Right atrium auricular region (tissue), 2 donors: Measurements from ENCODE around the gene STAM. TPM values are rescaled to one million over a fixed set of nuclear protein-coding genes. Genes with fewer than 3 reads are reported as not detected.

Source experiments
- DNase-seq: peaks from one replicate; pipeline ENCODE4 v3.0.0-alpha.2; 2019; ENCODE audit warnings: low spot score
- H3K27ac ChIP-seq, 2 donors: fragments of 200-600 bp; sonication (generic); 1 replicate in 1 of 2; 2 replicates in 1 of 2; pipeline ENCODE4 v1.5.1; 2016 to 2019
- H3K27me3 ChIP-seq, 2 donors: fragments of 200-600 bp; sonication (generic); one replicate each; pipeline versions ENCODE4 v1.5.1 to v1.6.0; 2017 to 2019
- H3K36me3 ChIP-seq: fragments of 200-600 bp; sonication (generic); one replicate; pipeline ENCODE4 v1.5.1; 2016
- H3K4me1 ChIP-seq, 2 donors: fragments of 200-600 bp; sonication (generic); one replicate each; pipeline versions ENCODE4 v1.5.1 to v1.6.0; 2017 to 2019
- H3K4me3 ChIP-seq, 2 donors: fragments of 200-600 bp; sonication (generic); 1 replicate in 1 of 2; 2 replicates in 1 of 2; pipeline ENCODE4 v1.5.1; 2017 to 2019; ENCODE audit warnings: mild to moderate bottlenecking in 1 of 2, moderate library complexity in 1 of 2
- H3K9me3 ChIP-seq, 2 donors: fragments of 200-600 bp; sonication (generic); one replicate each; pipeline ENCODE4 v1.5.1; 2019
- CTCF ChIP-seq, 2 donors: fragments of 200-600 bp; sonication (generic); IDR thresholded peaks; one replicate each; pipeline ENCODE4 v1.5.1; 2019; ENCODE audit warnings: antibody characterized with exemption in 2 of 2
- total RNA-seq, 2 donors: library from RNA; depleted of rRNA; stranded (reverse); fragments of >200 nt; gene quantifications; one replicate each; pipeline ENCODE4 v1.1.0, GENCODE V29; 2016

The STAM gene
- total RNA-seq, 2 donors from 2014 or later = 28.9 to 38.0 TPM

- H3K4me1 ChIP-seq = peaks cover 0 to 56% of the 10 kb centered on the region in 2 donors
- no peaks in the 10 kb centered on the region for H3K36me3 ChIP-seq
- H3K27ac ChIP-seq = peak overlapping the region in 1 of 2 donors; percentile 17
- DNase-seq = no peak
- H3K9me3 ChIP-seq = no peaks in the 10 kb centered on the region
- no peak for TF ChIP-seq CTCF (IDR thresholded peaks at IDR 0.05)
- no peak overlapping the region for H3K4me3 ChIP-seq
- no peaks in the 10 kb centered on the region for H3K27me3 ChIP-seq
Measured at GRCh38 chr10:17652585-17652984, 8.6 kb downstream of the STAM start.

GRCh38 chr10:17655009-17655408, 11.1 kb downstream of the STAM start:
- no peak for TF ChIP-seq CTCF (IDR thresholded peaks at IDR 0.05)
- H3K9me3 ChIP-seq = no peaks in the 10 kb centered on the region
- no peaks in the 10 kb centered on the region for H3K27me3 ChIP-seq
- no peak overlapping the region for H3K27ac ChIP-seq
- DNase-seq = no peak
- peaks cover 0 to 38% of the 10 kb centered on the region in 2 donors for H3K4me1 ChIP-seq
- no peaks in the 10 kb centered on the region for H3K36me3 ChIP-seq
- no peak overlapping the region for H3K4me3 ChIP-seq

GRCh38 chr10:17655567-17656146, 11.7 kb downstream of the STAM start:
- Histone ChIP-seq H3K9me3 (no peaks in the 10 kb centered on the region), H3K4me1 (peaks cover 0 to 32% of the 10 kb centered on the region in 2 donors), H3K4me3 (no peak overlapping the region), H3K36me3 (no peaks in the 10 kb centered on the region), H3K27ac (no peak overlapping the region), H3K27me3 (no peaks in the 10 kb centered on the region)
- DNase-seq = no peak
- no peak for TF ChIP-seq CTCF (IDR thresholded peaks at IDR 0.05)

- H3K9me3 ChIP-seq = no peaks in the 10 kb centered on the region
- no peak for TF ChIP-seq CTCF (IDR thresholded peaks at IDR 0.05)
Measured at GRCh38 chr10:17657103-17657500, 13.2 kb downstream of the STAM start.

GRCh38 chr10:17659365-17659764, 15.4 kb downstream of the STAM start:
- no peak for TF ChIP-seq CTCF (IDR thresholded peaks at IDR 0.05)
- H3K4me1 ChIP-seq = peaks cover 0 to 26% of the 10 kb centered on the region in 2 donors
- peaks cover 5% of the 10 kb centered on the region for H3K36me3 ChIP-seq
- no peak overlapping the region for H3K4me3 ChIP-seq
- no peaks in the 10 kb centered on the region for H3K9me3 ChIP-seq
- H3K27ac ChIP-seq = no peak overlapping the region
- DNase-seq = no peak
- H3K27me3 ChIP-seq = no peaks in the 10 kb centered on the region

More at GRCh38 chr10:17657103-17657500, 13.2 kb downstream of the STAM start:
- H3K36me3 ChIP-seq = peaks cover 5% of the 10 kb centered on the region
- H3K4me1 ChIP-seq = peaks cover 0 to 21% of the 10 kb centered on the region in 2 donors
- no peak for DNase-seq
- peak overlapping the region in 1 of 2 donors; percentile 16 for H3K27ac ChIP-seq
- H3K27me3 ChIP-seq = no peaks in the 10 kb centered on the region
- H3K4me3 ChIP-seq = no peak overlapping the region

GRCh38 chr10:17660921-17661320, 17.0 kb downstream of the STAM start:
- Histone ChIP-seq H3K27me3 (no peaks in the 10 kb centered on the region), H3K4me1 (peaks cover 0 to 20% of the 10 kb centered on the region in 2 donors), H3K4me3 (no peak overlapping the region), H3K27ac (no peak overlapping the region), H3K9me3 (no peaks in the 10 kb centered on the region), H3K36me3 (peaks cover 5% of the 10 kb centered on the region)
- no peak for DNase-seq
- no peak for TF ChIP-seq CTCF (IDR thresholded peaks at IDR 0.05)
